Uterus (tissue), 2 donors: ENCODE results near the gene MBD3L5.

Experiments
- CTCF ChIP-seq, 4 experiments: fragments of 200-600 bp in 2 of 4; fragments of 450-650 bp in 2 of 4; sonication (generic) in 2 of 4; IDR thresholded peaks; one replicate each; pipeline ENCODE4 v1.5.1; 2016 to 2019; ENCODE audit warnings: antibody characterized with exemption in 4 of 4, mild to moderate bottlenecking in 2 of 4, moderate library complexity in 1 of 4
- POLR2A ChIP-seq, 2 donors: fragments of 450-650 bp; IDR thresholded peaks; one replicate each; pipeline ENCODE4 v1.6.1; 2016; ENCODE audit warnings: antibody characterized with exemption in 2 of 2, mild to moderate bottlenecking in 1 of 2, moderate library complexity in 1 of 2

DNA sequence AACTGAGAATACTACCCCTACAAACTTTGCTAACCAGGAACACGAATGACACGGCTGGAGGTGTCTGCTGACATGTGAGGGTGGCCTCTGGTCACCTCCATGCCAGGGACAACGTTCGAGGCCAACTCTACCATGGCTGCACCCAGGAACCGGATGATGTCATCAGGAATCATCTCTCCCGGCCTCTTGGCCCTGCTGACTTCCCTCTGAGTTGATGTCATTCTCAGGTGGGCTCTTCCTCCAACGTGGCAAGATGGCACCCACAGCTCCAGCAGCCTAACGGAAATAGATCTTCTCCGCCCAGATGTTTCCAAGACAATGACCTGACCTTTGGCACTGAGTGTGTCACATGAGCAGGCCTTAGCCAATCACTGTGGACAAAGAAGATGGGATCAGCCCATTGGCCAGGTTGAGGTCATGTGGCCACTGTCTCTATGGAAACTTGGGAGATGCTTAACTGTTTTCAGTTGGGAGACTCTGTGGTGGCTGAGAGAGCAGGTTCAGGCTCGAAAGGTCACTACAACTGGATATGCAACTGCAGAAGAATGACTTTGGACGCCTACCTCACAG, 24.2 kb upstream of the MBD3L5 start:
- TF ChIP-seq CTCF (IDR thresholded peaks at IDR 0.05) (no peak), POLR2A (IDR thresholded peaks at IDR 0.05) (no peak)
